ENCODE data around the gene BIRC7. TPM values are rescaled to one million over a fixed set of nuclear protein-coding genes. Genes with fewer than 3 reads are reported as not detected.

BIRC7 gene
- total RNA-seq, 1 donor, result 0.09 TPM

DNA sequence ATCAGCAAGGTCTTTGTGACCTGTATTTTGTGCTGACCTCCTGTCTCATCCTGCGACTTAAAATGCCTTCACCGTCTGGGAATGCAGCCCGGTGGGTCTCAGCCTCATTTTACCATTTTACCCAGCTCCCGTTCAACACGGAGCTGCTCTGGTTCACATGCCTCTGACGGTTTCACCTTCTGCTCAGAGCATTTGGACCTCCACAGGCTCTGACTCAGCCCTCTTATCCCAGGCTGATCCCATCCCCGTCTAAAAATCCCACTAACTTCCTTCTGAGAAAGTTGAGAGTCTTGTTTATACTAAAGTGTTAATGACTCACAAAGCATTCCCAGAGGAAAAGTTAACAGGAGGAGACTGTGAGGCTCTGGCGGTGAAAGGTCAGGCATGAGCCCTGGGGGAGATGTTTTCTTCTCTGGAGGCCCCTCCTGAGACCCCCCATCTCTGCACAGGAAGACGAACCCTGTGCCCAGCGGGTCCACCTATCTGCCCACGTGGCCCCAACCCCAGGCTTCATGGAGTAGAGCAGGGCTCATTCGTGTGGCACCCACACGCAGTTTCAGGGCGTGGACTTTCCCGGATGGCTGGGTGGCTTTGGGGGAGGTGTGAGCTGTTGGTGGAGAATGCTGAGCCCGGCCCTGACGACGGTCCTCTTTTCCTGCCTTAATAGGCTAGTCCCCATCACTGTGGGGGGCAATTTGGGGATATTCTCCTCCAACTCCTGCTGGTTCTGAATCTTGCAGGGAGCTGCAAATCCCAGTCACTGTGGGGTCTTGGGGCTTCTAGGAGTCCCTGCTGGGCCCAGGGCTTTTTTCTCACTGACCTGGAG, 3.3 kb upstream of the BIRC7 start:
- H3K4me3 ChIP-seq (ENCODE audit: low read depth, low read length), result no peak overlapping the region
- TF ChIP-seq, protein P1, sequence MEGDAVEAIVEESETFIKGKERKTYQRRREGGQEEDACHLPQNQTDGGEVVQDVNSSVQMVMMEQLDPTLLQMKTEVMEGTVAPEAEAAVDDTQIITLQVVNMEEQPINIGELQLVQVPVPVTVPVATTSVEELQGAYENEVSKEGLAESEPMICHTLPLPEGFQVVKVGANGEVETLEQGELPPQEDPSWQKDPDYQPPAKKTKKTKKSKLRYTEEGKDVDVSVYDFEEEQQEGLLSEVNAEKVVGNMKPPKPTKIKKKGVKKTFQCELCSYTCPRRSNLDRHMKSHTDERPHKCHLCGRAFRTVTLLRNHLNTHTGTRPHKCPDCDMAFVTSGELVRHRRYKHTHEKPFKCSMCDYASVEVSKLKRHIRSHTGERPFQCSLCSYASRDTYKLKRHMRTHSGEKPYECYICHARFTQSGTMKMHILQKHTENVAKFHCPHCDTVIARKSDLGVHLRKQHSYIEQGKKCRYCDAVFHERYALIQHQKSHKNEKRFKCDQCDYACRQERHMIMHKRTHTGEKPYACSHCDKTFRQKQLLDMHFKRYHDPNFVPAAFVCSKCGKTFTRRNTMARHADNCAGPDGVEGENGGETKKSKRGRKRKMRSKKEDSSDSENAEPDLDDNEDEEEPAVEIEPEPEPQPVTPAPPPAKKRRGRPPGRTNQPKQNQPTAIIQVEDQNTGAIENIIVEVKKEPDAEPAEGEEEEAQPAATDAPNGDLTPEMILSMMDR (IDR thresholded peaks at IDR 0.05; ENCODE audit: insufficient read depth, low read length), result no peak
- DNase-seq (ENCODE audit: low read depth), result peak; percentile 85

DNA sequence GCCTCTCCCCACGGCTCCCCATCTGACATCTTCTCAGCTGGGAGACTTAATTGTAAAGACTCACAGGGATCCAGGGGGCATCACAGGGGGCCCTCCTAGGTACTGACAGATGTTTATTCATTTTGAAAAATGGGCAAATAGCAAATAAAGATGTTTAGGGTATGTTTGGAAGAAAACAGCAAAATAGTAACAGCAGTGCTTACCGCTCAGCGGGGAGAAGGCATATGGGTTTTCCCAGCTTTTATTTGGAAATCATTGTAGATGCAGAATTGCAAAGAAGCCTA, 2.7 kb upstream of the BIRC7 start:
- H3K4me3 ChIP-seq (ENCODE audit: low read depth, low read length), result no peak overlapping the region
- TF ChIP-seq, protein P1 (IDR thresholded peaks at IDR 0.05; ENCODE audit: insufficient read depth, low read length), result no peak
- no peak for DNase-seq (ENCODE audit: low read depth)

DNA sequence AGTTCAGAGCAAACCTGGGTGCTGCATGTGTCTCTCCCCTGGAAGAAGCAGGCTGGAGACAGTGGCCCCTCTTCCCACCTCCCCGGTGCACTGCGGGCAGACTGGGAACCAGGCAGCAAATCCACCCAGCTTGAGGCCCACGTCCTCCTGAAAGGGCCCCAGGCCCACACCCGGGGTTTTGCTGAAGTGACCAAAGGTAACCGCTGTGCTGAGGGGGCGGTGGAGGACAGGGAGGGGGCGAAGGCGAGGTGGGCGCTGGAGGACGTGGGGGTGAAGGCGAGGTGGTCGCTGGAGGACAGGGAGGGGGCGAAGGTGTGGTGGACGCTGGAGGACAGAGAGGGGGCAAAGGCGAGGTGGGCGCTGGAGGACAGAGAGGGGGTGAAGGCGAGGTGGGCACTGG, 1.8 kb upstream of the BIRC7 start:
- H3K4me3 ChIP-seq (ENCODE audit: low read depth, low read length), result no peak overlapping the region
- DNase-seq (ENCODE audit: low read depth), result no peak
- TF ChIP-seq, protein P1 (IDR thresholded peaks at IDR 0.05; ENCODE audit: insufficient read depth, low read length), result no peak

DNA sequence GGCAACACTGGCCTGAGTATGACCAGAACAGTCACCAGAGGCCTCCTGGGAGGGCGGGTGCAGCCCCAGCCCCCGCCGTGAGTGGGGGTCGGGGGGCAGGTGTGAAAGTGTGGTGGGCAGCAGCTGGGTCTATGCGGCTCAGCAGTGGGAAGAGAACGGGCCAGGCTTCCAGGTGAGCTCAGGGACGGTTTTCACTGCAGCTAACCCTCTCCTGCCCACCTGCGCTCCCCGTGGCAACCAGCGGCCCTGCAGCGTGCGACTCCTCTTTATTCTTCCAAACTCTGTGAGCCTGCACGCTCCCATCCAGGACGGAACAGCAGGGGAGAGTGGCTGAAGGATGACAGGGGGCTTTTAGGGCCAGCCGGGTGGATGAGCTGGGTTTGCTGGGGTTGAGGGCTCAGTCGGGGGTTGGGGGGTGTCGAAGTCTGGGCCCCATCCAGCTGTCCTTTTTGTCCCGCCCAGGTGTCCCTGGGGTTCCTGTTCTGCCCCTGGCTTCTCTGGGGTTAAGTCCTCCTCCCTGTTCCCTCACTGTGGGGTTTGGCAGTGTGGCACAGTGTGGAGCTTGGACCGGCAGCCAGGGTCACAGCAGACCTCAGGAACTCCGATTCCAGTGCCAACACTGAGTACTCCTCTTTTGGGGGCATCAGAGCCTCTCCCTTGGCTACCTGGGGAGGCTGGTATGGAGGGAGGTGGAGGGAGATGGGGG, 859 bp upstream of the BIRC7 start:
- no peak overlapping the region for H3K4me3 ChIP-seq (ENCODE audit: low read depth, low read length)
- no peak for DNase-seq (ENCODE audit: low read depth)
- TF ChIP-seq, protein P1 (IDR thresholded peaks at IDR 0.05; ENCODE audit: insufficient read depth, low read length), result peak; percentile 43

DNA sequence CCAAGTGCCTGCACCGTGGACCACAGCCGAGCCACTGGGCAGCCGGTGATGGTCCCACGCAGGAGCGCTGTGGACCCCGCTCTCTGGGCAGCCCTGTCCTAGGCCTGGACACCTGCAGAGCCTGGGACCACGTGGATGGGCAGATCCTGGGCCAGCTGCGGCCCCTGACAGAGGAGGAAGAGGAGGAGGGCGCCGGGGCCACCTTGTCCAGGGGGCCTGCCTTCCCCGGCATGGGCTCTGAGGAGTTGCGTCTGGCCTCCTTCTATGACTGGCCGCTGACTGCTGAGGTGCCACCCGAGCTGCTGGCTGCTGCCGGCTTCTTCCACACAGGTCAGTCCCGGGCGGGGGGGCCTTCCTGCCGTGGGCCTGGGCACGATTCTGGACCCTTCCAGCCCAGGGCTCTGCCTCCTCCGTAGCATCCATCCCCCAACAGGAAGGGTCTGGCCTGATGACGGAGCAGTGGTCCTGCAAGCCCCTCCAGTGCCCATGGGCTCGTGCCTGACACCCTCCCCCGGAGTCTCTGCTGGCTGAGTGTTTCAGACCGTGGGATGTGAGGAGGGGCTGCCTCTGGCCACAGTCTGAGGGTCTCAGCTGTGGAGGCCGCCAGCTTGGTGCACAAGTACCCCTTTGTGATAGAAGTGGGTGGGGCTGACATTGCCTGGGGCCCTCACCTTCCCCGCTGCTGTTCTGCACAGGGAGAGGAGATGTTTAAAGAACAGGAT, 572 bp downstream of the BIRC7 start:
- DNase-seq (ENCODE audit: low read depth), result no peak
- TF ChIP-seq, protein P1 (IDR thresholded peaks at IDR 0.05; ENCODE audit: insufficient read depth, low read length), result no peak
- H3K4me3 ChIP-seq (ENCODE audit: low read depth, low read length), result no peak overlapping the region

DNA sequence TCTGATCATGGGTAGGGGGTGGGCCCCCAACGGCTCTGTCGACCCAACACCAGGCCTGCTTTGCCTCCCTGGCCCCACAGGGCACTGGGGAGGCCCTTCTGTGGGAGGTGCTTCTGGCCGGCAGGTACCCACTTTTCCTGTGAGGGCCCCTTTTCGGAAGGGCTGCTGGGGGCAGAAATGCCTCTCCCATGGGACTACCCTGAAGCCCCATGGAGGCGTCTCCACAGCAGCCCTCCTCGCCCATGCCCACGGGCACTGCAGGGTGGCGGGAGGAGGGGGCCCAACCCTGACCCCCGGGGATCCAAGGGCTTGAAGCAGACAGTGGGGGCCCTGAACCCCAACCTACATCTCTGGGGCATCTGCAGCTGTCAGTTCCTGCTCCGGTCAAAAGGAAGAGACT, 2.3 kb downstream of the BIRC7 start:
- DNase-seq (ENCODE audit: low read depth), result no peak
- TF ChIP-seq, protein P1 (IDR thresholded peaks at IDR 0.05; ENCODE audit: insufficient read depth, low read length), result no peak
- no peak overlapping the region for H3K4me3 ChIP-seq (ENCODE audit: low read depth, low read length)

Measured in fibroblast of the aortic adventitia (primary cell).